Smooth muscle cell (in vitro differentiated cells): ENCODE results near the gene TMEM187. TPM values are rescaled to one million over a fixed set of nuclear protein-coding genes. Genes with fewer than 3 reads are reported as not detected.

Experiments
- DNase-seq: peaks from one replicate; lab custom pipeline; 2025; ENCODE audit not compliant: unreplicated experiment; lab: John Stamatoyannopoulos, UW
- H2AFZ ChIP-seq: fragments of 200-600 bp; sonication (generic); 2 replicates; pipeline ENCODE4 v1.6.0; 2016; ENCODE audit warnings: antibody characterized with exemption, low read depth, mild to moderate bottlenecking
- H3F3A ChIP-seq: fragments of 200-600 bp; sonication (generic); 2 replicates; pipeline ENCODE4 v1.6.0; 2017; ENCODE audit warnings: antibody characterized with exemption, low read depth
- H3K27ac ChIP-seq: fragments of 200-600 bp; sonication (generic); 2 replicates; pipeline ENCODE4 v1.5.1; 2016; ENCODE audit warnings: low read depth, mild to moderate bottlenecking
- H3K27me3 ChIP-seq: fragments of 200-600 bp; sonication (generic); 2 replicates; pipeline ENCODE4 v1.6.1; 2016; ENCODE audit warnings: low read depth, mild to moderate bottlenecking
- H3K36me3 ChIP-seq: fragments of 200-600 bp; sonication (generic); 2 replicates; pipeline ENCODE4 v1.5.1; 2016; ENCODE audit warnings: low read depth
- H3K4me1 ChIP-seq: fragments of 200-600 bp; sonication (generic); 2 replicates; pipeline ENCODE4 v1.5.1; 2016; ENCODE audit warnings: low read depth
- H3K4me2 ChIP-seq: fragments of 200-600 bp; sonication (generic); 2 replicates; pipeline ENCODE4 v1.6.0; 2016; ENCODE audit warnings: mild to moderate bottlenecking
- H3K4me3 ChIP-seq: fragments of 200-600 bp; sonication (generic); 2 replicates; pipeline ENCODE4 v1.5.1; 2016; ENCODE audit warnings: mild to moderate bottlenecking
- H3K79me2 ChIP-seq: fragments of 200-600 bp; sonication (generic); 2 replicates; pipeline ENCODE4 v1.6.0; 2016; ENCODE audit warnings: low read depth, mild to moderate bottlenecking
- H3K9ac ChIP-seq: fragments of 200-600 bp; sonication (generic); 2 replicates; pipeline ENCODE4 v1.6.0; 2016; ENCODE audit warnings: low read depth
- H3K9me3 ChIP-seq: fragments of 200-600 bp; sonication (generic); replicated peaks from 2 replicates; pipeline ENCODE4 v1.5.1; 2016; ENCODE audit warnings: low read depth
- H4K20me1 ChIP-seq: fragments of 200-600 bp; sonication (generic); 2 replicates; pipeline ENCODE4 v1.6.0; 2016; ENCODE audit warnings: low read depth
- WGBS: methylation state at CpG from one replicate; pipeline ENCODE4 v1.1.7; 2016; ENCODE audit warnings: low lambda C conversion rate; 5-methylcytosine and 5-hydroxymethylcytosine counted together
- polyA plus RNA-seq: library from polyadenylated mRNA; unstranded; fragments of >200 nt; fragmentation: Nextera tagmentation; extraction: Ambion mirVana; gene quantifications from 2 replicates; pipeline ENCODE4 v1.2.1, GENCODE V29; 2016
- total RNA-seq: library from RNA; depleted of rRNA; stranded (reverse); fragments of >200 nt; gene quantifications from 2 replicates; pipeline ENCODE4 v1.2.3, GENCODE V29; 2014
- TF ChIP-seq, protein P1 (sequence below): fragments of 200-600 bp; sonication (generic); IDR thresholded peaks from 2 replicates; pipeline ENCODE4 v1.5.1; 2017; ENCODE audit warnings: borderline replicate concordance, mild to moderate bottlenecking, antibody characterized with exemption; ENCODE audit not compliant: insufficient read depth, poor library complexity, severe bottlenecking

TMEM187 gene
- total and polyA plus RNA-seq, 2 experiments from 2014 or later, result 6.2 to 9.8 TPM

DNA sequence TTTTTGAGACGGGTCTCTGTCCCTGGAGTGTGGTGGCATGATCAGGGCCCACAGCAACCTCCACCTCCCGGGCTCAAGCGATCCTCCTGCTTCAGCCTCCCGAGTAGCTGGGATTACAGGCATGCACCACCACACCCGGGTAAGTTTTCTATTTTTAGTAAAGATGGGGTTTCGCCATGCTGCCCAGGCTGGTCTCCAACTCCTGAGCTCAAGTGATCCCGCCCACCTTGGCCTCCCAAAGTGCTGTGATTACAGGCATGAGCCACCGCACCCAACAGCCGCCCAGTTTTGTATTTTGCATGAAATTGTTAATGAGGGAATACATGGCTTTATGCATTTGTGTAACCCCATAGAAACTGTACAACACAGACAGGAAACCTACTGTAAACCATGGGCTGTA is 43.7 kb upstream of the TMEM187 start:
- Histone ChIP-seq H3K9me3 (no peaks in the 10 kb centered on the region), H3K4me2 (no peak overlapping the region), H3K27ac (no peak overlapping the region), H3F3A (no peaks in the 10 kb centered on the region), H3K9ac (no peak overlapping the region), H3K36me3 (no peaks in the 10 kb centered on the region), H2AFZ (no peak overlapping the region), H3K79me2 (peaks cover 9% of the 10 kb centered on the region), H3K4me3 (no peak overlapping the region), H4K20me1 (no peaks in the 10 kb centered on the region), H3K27me3 (no peaks in the 10 kb centered on the region), H3K4me1 (no peaks in the 10 kb centered on the region)
- TF ChIP-seq, protein P1, sequence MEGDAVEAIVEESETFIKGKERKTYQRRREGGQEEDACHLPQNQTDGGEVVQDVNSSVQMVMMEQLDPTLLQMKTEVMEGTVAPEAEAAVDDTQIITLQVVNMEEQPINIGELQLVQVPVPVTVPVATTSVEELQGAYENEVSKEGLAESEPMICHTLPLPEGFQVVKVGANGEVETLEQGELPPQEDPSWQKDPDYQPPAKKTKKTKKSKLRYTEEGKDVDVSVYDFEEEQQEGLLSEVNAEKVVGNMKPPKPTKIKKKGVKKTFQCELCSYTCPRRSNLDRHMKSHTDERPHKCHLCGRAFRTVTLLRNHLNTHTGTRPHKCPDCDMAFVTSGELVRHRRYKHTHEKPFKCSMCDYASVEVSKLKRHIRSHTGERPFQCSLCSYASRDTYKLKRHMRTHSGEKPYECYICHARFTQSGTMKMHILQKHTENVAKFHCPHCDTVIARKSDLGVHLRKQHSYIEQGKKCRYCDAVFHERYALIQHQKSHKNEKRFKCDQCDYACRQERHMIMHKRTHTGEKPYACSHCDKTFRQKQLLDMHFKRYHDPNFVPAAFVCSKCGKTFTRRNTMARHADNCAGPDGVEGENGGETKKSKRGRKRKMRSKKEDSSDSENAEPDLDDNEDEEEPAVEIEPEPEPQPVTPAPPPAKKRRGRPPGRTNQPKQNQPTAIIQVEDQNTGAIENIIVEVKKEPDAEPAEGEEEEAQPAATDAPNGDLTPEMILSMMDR, result no peak
- DNase-seq, result no peak
- WGBS, result 77% methylated on average over 9 of the region's 9 CpGs

DNA sequence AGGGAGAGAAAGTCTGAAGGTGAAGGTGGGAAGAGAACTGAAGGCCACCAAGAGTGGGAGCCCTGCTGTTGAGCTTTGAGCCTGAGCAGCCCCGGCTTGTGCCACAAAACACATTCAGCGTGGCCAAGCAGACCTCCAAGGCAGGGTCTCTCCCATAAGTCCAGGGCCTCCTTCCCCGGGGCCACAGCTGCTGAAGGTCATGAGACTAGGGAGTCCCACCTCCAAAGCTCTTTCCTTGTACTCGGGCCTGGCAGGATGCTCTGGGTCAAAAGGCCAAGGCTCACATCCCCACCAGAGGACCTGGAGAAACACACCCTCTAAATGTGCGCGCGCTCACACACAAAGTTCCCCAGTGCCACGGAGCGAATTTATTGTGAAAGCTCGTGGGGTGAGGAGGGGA is 43.0 kb upstream of the TMEM187 start:
- Histone ChIP-seq H4K20me1 (peaks cover 5% of the 10 kb centered on the region), H3K9ac (no peak overlapping the region), H3K79me2 (peaks cover 9% of the 10 kb centered on the region), H3K9me3 (no peaks in the 10 kb centered on the region), H3K4me1 (no peaks in the 10 kb centered on the region), H3K4me2 (no peak overlapping the region), H3F3A (no peaks in the 10 kb centered on the region), H2AFZ (no peak overlapping the region), H3K27ac (no peak overlapping the region), H3K27me3 (no peaks in the 10 kb centered on the region), H3K36me3 (no peaks in the 10 kb centered on the region), H3K4me3 (no peak overlapping the region)
- 93% methylated on average over 10 of the region's 10 CpGs for WGBS
- TF ChIP-seq, protein P1, result no peak
- no peak for DNase-seq

DNA sequence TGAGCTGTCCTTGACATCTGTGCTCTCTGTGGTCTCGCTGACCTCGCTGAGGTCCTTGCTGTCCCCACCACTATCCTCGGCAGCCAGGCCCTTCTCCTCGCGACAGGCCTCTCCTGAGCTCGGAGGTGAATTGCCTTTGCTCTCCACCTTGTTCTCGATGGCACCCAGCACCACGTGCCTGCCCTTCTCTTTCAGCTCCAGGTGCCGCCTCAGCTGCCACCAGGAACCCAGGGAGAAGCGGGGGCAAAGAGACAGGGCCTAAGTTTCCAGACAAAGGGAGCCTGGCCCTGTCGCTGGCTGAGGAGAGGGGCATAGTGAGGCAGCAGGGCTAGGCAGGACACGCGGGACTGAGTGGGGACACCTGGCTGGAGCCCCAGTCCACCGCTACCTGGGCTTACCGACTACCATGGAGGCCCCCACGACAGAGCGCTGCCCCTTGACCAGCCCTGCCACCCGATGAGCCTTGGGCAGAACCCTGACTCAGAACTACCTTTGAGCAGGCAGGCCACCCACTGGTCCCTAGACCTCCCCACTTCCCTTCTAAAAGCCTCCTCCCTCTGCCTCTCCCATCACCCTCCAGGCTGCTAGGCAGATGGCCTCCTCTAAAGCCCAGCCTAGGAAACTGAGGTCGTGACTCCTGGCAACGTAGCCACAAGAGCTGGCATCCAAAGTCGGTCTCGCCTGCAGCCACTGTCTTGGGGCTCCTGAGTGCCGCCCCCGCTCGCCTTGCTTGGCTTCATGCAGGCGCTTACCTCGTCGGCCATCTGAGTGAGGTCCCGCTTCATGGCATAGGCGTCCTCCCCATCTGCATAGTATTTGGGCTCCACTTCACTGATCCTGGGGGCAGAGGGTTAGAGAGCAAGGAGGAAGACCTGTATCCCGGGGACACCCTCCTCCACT is 42.3 kb upstream of the TMEM187 start:
- WGBS, result 86% methylated on average over 31 of the region's 31 CpGs
- Histone ChIP-seq H3K27ac (no peak overlapping the region), H3K79me2 (peaks cover 9% of the 10 kb centered on the region), H3K27me3 (no peaks in the 10 kb centered on the region), H4K20me1 (peaks cover 5% of the 10 kb centered on the region), H3K4me1 (no peaks in the 10 kb centered on the region), H3K4me3 (no peak overlapping the region), H3K4me2 (no peak overlapping the region), H3K36me3 (no peaks in the 10 kb centered on the region), H3F3A (no peaks in the 10 kb centered on the region), H3K9ac (no peak overlapping the region), H2AFZ (no peak overlapping the region), H3K9me3 (no peaks in the 10 kb centered on the region)
- no peak for DNase-seq
- TF ChIP-seq, protein P1, result no peak

DNA sequence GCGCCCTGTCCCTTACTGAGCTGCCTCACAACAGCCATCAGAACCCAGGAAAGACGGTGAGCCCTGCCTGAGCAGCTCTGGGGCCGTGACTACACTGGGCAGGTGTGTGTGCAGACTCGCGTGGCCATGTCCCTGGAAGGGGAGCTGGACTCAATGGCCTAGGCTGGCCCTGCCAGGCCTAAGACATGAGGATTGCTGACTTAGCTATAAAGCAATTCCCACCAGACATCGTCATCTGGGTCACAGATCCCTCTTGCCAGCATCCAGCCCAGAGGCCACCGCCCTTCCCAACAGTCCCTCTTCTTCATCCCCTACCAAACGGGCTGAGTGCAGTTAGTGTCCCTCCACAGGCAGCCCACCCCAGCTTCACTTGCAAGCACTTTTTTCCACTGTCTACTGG is 41.4 kb upstream of the TMEM187 start:
- H3K9ac ChIP-seq, result no peak overlapping the region
- no peak overlapping the region for H2AFZ ChIP-seq

More for the DNA sequence above, 41.4 kb upstream of the TMEM187 start:
- Histone ChIP-seq H3K36me3 (no peaks in the 10 kb centered on the region), H4K20me1 (peaks cover 5% of the 10 kb centered on the region), H3K27me3 (no peaks in the 10 kb centered on the region), H3K4me1 (no peaks in the 10 kb centered on the region), H3K79me2 (peaks cover 9% of the 10 kb centered on the region), H3F3A (no peaks in the 10 kb centered on the region), H3K27ac (no peak overlapping the region), H3K4me2 (no peak overlapping the region), H3K4me3 (no peak overlapping the region), H3K9me3 (no peaks in the 10 kb centered on the region)
- TF ChIP-seq, protein P1, result no peak
- no peak for DNase-seq
- 90% methylated on average over 8 of the region's 8 CpGs for WGBS
